Sigmoid colon (tissue), 4 donors: Measurements from ENCODE around the gene DBNDD1.

Experiments
- CTCF ChIP-seq, 4 experiments: fragments of 450-650 bp in 3 of 4; fragments of 200-600 bp in 1 of 4; IDR thresholded peaks; one replicate each; pipeline ENCODE4 v1.5.1; 2016 to 2019; ENCODE audit warnings: antibody characterized with exemption in 4 of 4, mild to moderate bottlenecking in 3 of 4, moderate library complexity in 2 of 4
- EP300 ChIP-seq, 4 donors: sonication (generic); formaldehyde crosslinking; IDR thresholded peaks; one replicate each; pipeline ENCODE4 v1.6.1; 2017; ENCODE audit warnings: antibody characterized with exemption in 4 of 4
- POLR2A ChIP-seq, 2 donors: fragments of 450-650 bp; IDR thresholded peaks; one replicate each; pipeline ENCODE4 v1.6.1; 2016; ENCODE audit warnings: antibody characterized with exemption in 2 of 2, mild to moderate bottlenecking in 2 of 2, moderate library complexity in 2 of 2
- POLR2AphosphoS5 ChIP-seq, 4 donors: sonication (generic); formaldehyde crosslinking; IDR thresholded peaks; one replicate each; pipeline ENCODE4 v1.6.1; 2017; ENCODE audit warnings: antibody characterized with exemption in 4 of 4

GRCh38 chr16:89965447-89966225 is 53.6 kb downstream of the DBNDD1 start:
- no peak for TF ChIP-seq CTCF (IDR thresholded peaks at IDR 0.05)
- TF ChIP-seq POLR2A (IDR thresholded peaks at IDR 0.05) = no peak
- no peak for TF ChIP-seq EP300 (IDR thresholded peaks at IDR 0.05)
- no peak for TF ChIP-seq POLR2AphosphoS5 (IDR thresholded peaks at IDR 0.05)
